CD4-positive, alpha-beta T cell (primary cell): ENCODE measurements around the gene ABCG2. TPM values are rescaled to one million over a fixed set of nuclear protein-coding genes. Genes with fewer than 3 reads are reported as not detected.
"Not testable (repeated sequence)": the region's sequence is repeated elsewhere in the genome, so short reads cannot be mapped to it uniquely, and the experiment has no call there.

ENCODE experiments used
- ATAC-seq: fragments of 200-7000 bp; cut with Tn5 transposase; one replicate; pipeline ENCODE4 v1.10.0; 2022; ENCODE audit warnings: mild to moderate bottlenecking; ENCODE audit not compliant: poor library complexity
- CTCF ChIA-PET: fragments of 350-600 bp; sonication (Branson Sonifier 250); formaldehyde crosslinking; loops from one replicate; lab custom pipeline; 2021; ENCODE audit warnings: antibody characterized with exemption, inconsistent platforms; lab: Charles Lee
- POLR2A ChIA-PET: fragments of 350-600 bp; sonication (Branson Sonifier 250); formaldehyde crosslinking; loops from one replicate; lab custom pipeline; 2021; ENCODE audit warnings: antibody characterized with exemption, inconsistent platforms; lab: Charles Lee
- DNase-seq, 14 experiments: peaks; one replicate each; pipeline ENCODE4 v3.0.0-alpha.2; 2013 to 2020; ENCODE audit warnings: mixed read lengths in 2 of 14
- H3K27ac ChIP-seq, 2 donors: one replicate each; pipeline versions ENCODE4 v1.5.1 to v1.7.0; 2013; ENCODE audit warnings: low read length in 2 of 2, low read depth in 1 of 2, mild to moderate bottlenecking in 1 of 2
- H3K27me3 ChIP-seq, 2 experiments: 1 replicate in 1 of 2; 2 replicates in 1 of 2; pipeline versions ENCODE4 v1.6.1 to v1.7.0; 2013; ENCODE audit warnings: low read length in 2 of 2, control low read depth in 1 of 2, mild to moderate bottlenecking in 1 of 2, moderate library complexity in 1 of 2; ENCODE audit not compliant: insufficient read depth in 2 of 2, control insufficient read depth in 1 of 2
- H3K36me3 ChIP-seq: one replicate; pipeline ENCODE4 v1.6.1; 2013; ENCODE audit warnings: low read length, control low read depth; ENCODE audit not compliant: insufficient read depth
- H3K4me1 ChIP-seq: one replicate; pipeline ENCODE4 v1.6.1; 2013; ENCODE audit warnings: low read length, control low read depth; ENCODE audit not compliant: insufficient read depth
- H3K4me3 ChIP-seq: one replicate; pipeline ENCODE4 v1.5.1; 2013; ENCODE audit warnings: mild to moderate bottlenecking, low read length, moderate library complexity
- H3K9me3 ChIP-seq, 2 experiments: 1 replicate in 1 of 2; 2 replicates in 1 of 2; pipeline versions ENCODE4 v1.6.1 to v1.7.0; 2013; ENCODE audit warnings: low read length in 2 of 2, mild to moderate bottlenecking in 2 of 2, control low read depth in 1 of 2, moderate library complexity in 1 of 2; ENCODE audit not compliant: control insufficient read depth in 1 of 2, insufficient read depth in 1 of 2
- H3K27ac Mint-ChIP-seq: one replicate; pipeline ENCODE4 v1.8.0; 2020; ENCODE audit warnings: mixed read lengths
- H3K27me3 Mint-ChIP-seq: one replicate; pipeline ENCODE4 v1.8.0; 2021; ENCODE audit warnings: mixed read lengths
- H3K36me3 Mint-ChIP-seq: one replicate; pipeline ENCODE4 v1.8.0; 2021; ENCODE audit warnings: low read depth, mixed read lengths
- H3K4me1 Mint-ChIP-seq: one replicate; pipeline ENCODE4 v1.8.0; 2021; ENCODE audit warnings: low read depth, mixed read lengths
- H3K4me3 Mint-ChIP-seq: one replicate; pipeline ENCODE4 v1.8.0; 2020; ENCODE audit warnings: mild to moderate bottlenecking, mixed read lengths
- H3K9me3 Mint-ChIP-seq: one replicate; pipeline ENCODE4 v1.8.0; 2020; ENCODE audit warnings: mixed read lengths
- intact Hi-C, 2 experiments: fragments of 100-400 bp; cut with DNase I in 1 of 2; cut with micrococcal nuclease in 1 of 2; formaldehyde crosslinking; loops; one replicate each; pipeline versions ENCODE4 v1.15.1 to v1.9.0; 2023 to 2025; cut with DNase I, micrococcal nuclease
- total RNA-seq, 174 experiments: library from RNA in 2 of 174; stranded (reverse) in 2 of 174; gene quantifications; one replicate each; pipeline ENCODE4 v1.2.3 and lab custom pipeline; 2021 to 2026
- TF ChIP-seq, protein P1 (sequence below): fragments of 200-600 bp; IDR thresholded peaks from one replicate; pipeline ENCODE4 v1.8.0; 2022; ENCODE audit warnings: antibody characterized with exemption, mild to moderate bottlenecking

Gene ABCG2
- total RNA-seq, 2 experiments from 2014 or later, result not detected

DNA sequence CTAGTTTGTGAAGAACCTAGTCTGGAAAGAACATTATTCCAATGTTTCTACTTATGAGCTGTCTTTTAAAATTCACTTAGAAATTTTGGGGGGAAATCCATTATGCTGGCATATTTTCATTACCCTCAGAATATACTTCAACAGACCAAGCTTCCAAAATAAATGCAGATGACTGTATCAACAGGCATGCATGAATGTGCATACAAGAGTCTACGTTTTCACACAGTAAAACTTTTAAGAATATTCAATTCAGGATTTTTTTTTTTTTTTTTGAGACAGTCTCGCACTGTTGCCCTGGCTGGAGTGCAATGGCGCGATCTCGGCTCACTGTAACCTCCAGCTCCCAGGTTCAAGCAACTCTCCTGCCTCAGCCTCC, 49.7 kb downstream of the ABCG2 start:
- DNase-seq, result no peak
- Histone ChIP-seq H3K4me1 (no peaks in the 10 kb centered on the region), H3K36me3 (no peaks in the 10 kb centered on the region), H3K27me3 (no peaks in the 10 kb centered on the region), H3K27ac (no peak overlapping the region), H3K9me3 (no peaks in the 10 kb centered on the region), H3K4me3 (no peak overlapping the region)
- Mint-ChIP-seq H3K27me3 (no peaks in the 10 kb centered on the region), H3K9me3 (no peaks in the 10 kb centered on the region), H3K27ac (no peak overlapping the region), H3K36me3 (no peaks in the 10 kb centered on the region), H3K4me3 (no peak overlapping the region), H3K4me1 (no peaks in the 10 kb centered on the region)
- POLR2A ChIA-PET, result interaction anchor here (0.7 kb wide), 1 partner anchor 1256 kb away, joined by 3 read pairs; no protein-coding TSS in a partner anchor
- CTCF ChIA-PET, result no interaction called here
- no peak for ATAC-seq
- TF ChIP-seq, protein P1, sequence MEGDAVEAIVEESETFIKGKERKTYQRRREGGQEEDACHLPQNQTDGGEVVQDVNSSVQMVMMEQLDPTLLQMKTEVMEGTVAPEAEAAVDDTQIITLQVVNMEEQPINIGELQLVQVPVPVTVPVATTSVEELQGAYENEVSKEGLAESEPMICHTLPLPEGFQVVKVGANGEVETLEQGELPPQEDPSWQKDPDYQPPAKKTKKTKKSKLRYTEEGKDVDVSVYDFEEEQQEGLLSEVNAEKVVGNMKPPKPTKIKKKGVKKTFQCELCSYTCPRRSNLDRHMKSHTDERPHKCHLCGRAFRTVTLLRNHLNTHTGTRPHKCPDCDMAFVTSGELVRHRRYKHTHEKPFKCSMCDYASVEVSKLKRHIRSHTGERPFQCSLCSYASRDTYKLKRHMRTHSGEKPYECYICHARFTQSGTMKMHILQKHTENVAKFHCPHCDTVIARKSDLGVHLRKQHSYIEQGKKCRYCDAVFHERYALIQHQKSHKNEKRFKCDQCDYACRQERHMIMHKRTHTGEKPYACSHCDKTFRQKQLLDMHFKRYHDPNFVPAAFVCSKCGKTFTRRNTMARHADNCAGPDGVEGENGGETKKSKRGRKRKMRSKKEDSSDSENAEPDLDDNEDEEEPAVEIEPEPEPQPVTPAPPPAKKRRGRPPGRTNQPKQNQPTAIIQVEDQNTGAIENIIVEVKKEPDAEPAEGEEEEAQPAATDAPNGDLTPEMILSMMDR, result no peak
- intact Hi-C loops, result no loop called here

DNA sequence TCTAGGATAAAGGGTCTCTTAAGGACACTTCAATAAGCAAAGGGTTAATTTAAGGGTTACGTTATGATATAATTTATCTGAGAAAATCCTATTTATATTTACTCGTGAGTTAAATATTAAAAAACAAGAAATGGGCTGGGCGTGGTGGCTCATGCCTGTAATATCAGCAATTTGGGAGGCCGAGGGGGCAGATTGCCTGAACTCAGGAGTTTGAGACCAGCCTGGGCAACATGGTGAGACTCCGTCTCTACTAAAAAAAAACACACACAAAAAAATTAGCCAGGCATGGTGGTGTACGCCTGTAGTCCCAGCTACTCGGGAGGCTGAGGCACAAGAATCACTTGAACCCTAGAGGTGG, 50.4 kb downstream of the ABCG2 start:
- H3K4me3 ChIP-seq, H3K9me3 ChIP-seq, DNase-seq, POLR2A ChIA-PET, H3K4me1 ChIP-seq, H3K9me3 Mint-ChIP-seq, H3K27ac Mint-ChIP-seq, H3K36me3 Mint-ChIP-seq, H3K4me1 Mint-ChIP-seq, H3K27ac ChIP-seq, H3K27me3 Mint-ChIP-seq, ATAC-seq, CTCF ChIA-PET, H3K36me3 ChIP-seq, H3K27me3 ChIP-seq, intact Hi-C loops, H3K4me3 Mint-ChIP-seq: not testable (repeated sequence)

DNA sequence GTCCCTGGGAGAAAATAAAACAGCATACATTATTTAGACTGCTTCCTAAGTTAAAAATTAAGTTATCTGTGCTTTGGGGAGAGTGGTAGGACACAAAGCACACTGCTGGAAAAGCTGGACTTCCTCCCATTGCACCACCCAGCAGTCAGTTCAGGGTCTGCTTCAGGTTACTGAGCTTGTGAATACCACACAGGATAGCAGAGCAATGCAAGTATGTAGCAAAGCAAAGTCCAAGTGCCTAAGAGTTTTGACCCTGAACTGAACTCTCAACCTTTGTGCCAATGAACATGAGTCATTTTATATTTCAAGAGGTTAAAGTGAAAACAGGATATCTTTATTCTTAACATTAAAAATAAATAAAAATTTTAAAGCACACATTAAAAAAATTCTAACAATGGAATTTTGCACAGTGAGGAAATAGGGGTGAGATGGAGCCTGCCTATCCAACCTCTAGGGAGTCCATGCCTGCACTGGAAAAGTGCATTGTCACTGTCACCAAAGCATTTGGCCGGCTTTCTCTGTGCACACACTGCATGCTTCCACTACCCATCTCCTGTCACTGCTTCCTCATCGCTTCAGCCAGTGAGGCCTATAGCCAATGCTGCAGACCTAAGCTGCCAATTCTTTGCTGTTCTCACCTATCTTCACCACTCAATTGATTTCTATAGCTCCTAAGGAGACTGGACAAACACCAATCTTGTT, 50.9 kb downstream of the ABCG2 start:
- ATAC-seq (no peak), DNase-seq (no peak)
- intact Hi-C loops, result no loop called here
- no peaks in the 10 kb centered on the region for H3K36me3 ChIP-seq
- H3K4me3 ChIP-seq, result no peak overlapping the region
- no peak overlapping the region for H3K27ac Mint-ChIP-seq
- H3K4me3 Mint-ChIP-seq, result no peak overlapping the region
- CTCF ChIA-PET, result no interaction called here
- H3K4me1 Mint-ChIP-seq, result no peaks in the 10 kb centered on the region
- no peaks in the 10 kb centered on the region for H3K27me3 ChIP-seq
- no peak overlapping the region for H3K27ac ChIP-seq
- no peaks in the 10 kb centered on the region for H3K9me3 ChIP-seq
- no peaks in the 10 kb centered on the region for H3K9me3 Mint-ChIP-seq
- H3K4me1 ChIP-seq, result no peaks in the 10 kb centered on the region
- no peaks in the 10 kb centered on the region for H3K27me3 Mint-ChIP-seq
- H3K36me3 Mint-ChIP-seq, result no peaks in the 10 kb centered on the region
- TF ChIP-seq, protein P1, result no peak
- POLR2A ChIA-PET, result no interaction called here

DNA sequence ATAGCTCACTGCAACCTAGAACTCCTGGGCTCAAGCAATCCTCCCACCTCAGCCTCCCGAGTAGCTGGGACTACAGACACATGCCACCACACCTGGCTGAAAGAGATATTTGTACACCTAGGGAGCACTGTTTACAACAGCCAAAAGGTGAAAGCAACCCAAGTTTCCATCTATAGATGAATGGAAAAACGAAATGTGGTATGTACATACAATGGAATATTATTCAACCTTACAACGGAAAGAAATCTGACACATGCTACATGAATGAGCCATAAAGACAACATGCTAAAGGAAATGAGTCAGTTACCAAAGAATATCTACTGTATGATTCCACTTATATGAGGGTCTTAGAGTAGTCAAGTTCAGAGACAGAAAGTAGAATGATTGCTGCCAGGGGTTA, 52.2 kb downstream of the ABCG2 start:
- Mint-ChIP-seq H3K9me3 (no peaks in the 10 kb centered on the region), H3K4me1 (no peaks in the 10 kb centered on the region), H3K27ac (no peak overlapping the region), H3K36me3 (no peaks in the 10 kb centered on the region), H3K27me3 (peaks cover 5% of the 10 kb centered on the region), H3K4me3 (no peak overlapping the region)
- no peak overlapping the region for H3K4me3 ChIP-seq
- H3K36me3 ChIP-seq, result no peaks in the 10 kb centered on the region
- H3K4me1 ChIP-seq, result no peaks in the 10 kb centered on the region
- no peaks in the 10 kb centered on the region for H3K27me3 ChIP-seq
- no peaks in the 10 kb centered on the region for H3K9me3 ChIP-seq
- intact Hi-C loops, result no loop called here
- POLR2A ChIA-PET, result interaction anchor here (0.5 kb wide), 1 partner anchor 1792 kb away, joined by 3 read pairs; no protein-coding TSS in a partner anchor
- ATAC-seq, result no peak
- TF ChIP-seq, protein P1, result no peak
- CTCF ChIA-PET, result no interaction called here
- H3K27ac ChIP-seq, result no peak overlapping the region
- no peak for DNase-seq
